RPMI8226 (cell line): ENCODE results near the gene CADM1.

Experiments used
- DNase-seq: peaks from one replicate; pipeline ENCODE4 v3.0.0-alpha.2; 2015

Gene CADM1

DNA sequence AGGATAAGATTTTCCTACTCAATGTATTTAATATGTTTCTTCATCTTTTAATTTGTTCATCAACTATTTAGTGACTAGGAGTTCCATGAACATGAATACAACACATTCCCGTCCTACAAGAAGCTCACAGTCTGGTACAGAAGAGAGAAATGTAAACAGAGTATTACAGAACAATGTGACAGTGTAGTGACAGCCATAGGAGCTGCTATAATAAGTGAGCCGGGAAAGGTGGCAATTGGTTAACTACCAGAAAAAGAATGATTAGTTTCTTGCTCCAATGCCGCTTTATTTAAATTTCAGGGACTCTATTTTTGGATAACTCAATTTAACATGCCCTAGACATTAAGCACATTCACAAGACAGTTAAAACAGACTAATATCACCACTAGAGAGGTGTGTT lies 192.3 kb downstream of the CADM1 start:
- no peak for DNase-seq

- DNase-seq = no peak
Measured at GRCh38 chr11:115306689-115307088, 197.5 kb downstream of the CADM1 start.

DNA sequence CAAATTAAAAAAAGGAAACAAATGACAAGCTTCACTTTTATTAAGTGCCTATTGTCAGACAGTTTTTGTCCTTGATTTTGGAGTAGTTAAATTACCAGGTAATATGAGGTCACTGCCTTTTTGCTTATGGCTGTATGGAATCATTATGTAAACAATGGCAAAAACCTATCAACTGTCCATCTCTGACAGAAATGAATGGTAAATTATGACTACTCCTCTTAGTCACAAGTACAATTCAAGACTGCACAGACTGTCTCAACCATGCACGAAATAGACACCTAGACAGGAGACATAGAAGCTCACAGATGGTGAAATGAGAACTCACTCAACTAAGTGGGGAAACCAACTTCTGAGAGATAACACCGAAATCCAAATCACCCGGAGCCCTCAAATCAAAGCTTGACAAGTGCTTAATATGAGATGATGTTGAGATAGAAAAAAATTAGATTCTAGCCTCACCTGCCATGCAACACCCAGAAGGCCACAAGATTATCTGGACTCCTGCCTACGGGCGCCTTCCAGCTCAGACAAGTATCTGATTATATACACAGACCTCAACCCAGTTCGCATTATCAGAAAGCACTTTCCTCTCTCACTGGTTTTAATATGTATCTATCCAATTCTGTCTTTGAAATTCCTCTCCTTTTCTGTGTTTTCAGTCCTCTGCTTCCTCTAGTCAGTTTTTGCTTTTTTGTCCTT lies 199.3 kb downstream of the CADM1 start:
- no peak for DNase-seq

- no peak for DNase-seq
Measured at GRCh38 chr11:115303929-115304531, 200.2 kb downstream of the CADM1 start.

- DNase-seq = no peak
Measured at GRCh38 chr11:115302946-115303703, 201.1 kb downstream of the CADM1 start.

DNA sequence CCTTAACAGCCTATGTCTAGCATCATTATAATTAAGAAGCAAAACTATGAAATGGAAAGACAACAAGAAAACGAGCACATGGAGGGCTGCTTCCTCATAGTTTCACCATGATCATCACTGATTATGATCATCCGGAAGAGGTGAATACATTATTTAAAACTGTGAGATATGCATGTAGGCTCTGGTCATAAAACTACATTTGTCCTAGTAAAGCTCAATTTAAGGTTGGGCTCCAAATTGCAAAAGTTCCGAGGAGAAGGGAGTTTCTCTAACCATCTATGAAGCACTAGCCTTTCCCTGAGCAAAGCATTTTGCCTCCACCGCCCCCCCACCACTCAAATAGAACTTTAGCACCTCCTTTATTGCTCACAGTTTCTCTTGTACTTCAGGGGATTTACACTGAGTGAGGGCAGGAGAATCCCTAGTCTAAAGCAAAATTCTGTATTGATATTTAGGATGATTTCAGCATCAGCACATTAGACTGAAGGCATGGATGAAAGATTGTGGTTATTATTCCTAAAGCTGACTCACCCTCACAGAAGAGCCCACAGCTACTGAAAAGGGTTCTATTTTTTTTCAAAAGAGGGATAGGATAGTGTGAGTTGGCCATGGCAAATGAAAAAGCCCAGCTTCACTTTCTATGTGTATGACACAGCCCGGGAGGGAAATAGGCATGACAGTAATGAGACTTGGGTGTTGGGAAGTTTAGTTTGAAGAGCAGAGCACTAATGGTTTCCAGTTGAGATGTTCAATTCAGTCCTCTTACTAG lies 203.4 kb downstream of the CADM1 start:
- no peak for DNase-seq

DNA sequence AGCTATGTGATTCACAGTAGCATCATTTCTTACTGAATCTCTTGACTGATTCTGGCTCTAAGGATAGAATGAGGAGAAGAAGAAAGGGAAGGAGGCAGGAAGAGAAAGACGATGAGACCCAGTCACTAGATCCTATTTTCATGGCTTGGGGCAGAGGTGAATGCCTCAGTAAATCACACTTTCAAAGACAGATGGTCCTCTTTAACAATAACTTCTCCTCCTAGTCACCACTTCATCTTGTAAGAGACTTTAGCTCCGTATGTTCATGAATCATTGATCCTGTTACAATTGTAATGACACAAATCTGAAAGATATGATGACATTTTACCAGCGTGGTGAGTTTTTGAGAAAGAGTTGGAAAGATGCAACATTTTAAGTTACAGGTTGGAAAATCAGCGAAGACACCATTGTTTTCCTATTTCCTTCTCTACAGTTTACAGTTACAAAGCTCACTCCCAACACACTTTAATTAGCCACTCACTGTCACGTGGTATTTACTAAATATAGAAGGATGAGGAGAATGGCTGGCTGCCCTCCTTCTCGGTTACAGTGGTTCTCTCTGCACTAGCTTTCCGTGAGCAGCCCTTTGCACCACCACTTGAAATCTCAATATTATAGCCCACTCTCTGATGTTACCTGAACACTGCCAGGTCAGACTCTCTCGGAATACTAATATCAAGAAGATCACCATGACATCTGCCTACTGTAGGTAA lies 205.8 kb downstream of the CADM1 start:
- no peak for DNase-seq

GRCh38 chr11:115297330-115297729 lies 206.9 kb downstream of the CADM1 start:
- no peak for DNase-seq

GRCh38 chr11:115291325-115291724 lies 212.9 kb downstream of the CADM1 start:
- no peak for DNase-seq

DNA sequence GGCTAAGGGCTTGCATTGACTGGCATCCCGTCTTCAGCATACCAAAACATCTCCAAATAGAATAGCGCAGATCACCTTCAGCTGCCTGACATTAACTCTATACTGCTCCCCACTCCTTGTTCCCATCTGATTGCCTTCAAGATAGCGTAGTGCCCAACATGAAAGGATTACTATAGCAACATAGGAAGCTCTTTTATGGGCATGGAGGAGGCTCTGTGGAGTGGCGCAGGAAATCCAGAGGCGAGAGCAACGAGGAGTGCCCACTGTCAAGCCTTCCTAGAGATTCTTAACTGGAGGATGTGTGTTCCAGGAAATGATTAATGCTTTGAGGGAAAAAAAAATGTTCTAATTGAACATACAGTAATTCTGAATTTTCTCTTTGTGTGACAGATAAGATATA lies 213.3 kb downstream of the CADM1 start:
- no peak for DNase-seq

DNA sequence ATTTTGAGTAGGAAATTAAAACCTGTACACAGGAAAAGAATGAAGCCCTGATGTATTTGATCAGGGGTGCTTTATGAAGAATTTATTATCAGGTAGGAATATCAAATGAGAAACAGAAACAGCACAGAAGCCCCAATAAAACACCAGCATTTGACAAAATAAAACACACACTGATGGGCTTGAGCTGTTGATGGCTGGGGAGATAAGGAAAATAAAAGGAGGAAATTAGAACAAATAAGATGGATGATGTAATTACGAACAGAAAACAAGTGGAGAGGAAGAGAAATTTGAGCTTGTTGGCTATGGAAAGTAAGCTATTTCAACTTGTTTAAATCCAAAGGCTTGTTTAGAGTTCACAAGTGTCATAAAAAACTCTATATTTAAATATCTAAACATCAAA lies 213.7 kb downstream of the CADM1 start:
- no peak for DNase-seq

DNA sequence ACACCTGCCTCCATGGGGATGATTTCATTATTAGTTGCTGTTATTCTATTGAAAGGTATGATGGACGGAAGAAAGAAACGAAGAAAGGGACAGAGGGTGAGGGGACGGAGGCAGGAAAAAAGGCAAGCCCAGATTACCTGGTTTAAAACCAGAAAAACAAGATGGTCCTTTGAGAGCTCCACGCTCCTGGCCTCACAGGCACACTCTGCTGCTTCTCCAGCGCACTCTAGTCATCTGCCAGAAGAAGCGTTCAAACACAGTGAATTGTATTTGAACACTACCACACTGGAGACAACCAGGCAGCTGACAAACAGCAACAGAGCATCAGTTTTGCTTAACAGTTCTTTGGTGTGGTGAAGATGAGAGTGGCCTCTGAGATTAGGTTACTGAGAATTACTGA lies 216.9 kb downstream of the CADM1 start:
- no peak for DNase-seq

GRCh38 chr11:115286614-115287013 lies 217.6 kb downstream of the CADM1 start:
- no peak for DNase-seq

GRCh38 chr11:115284773-115285172 lies 219.4 kb downstream of the CADM1 start:
- DNase-seq = no peak

DNA sequence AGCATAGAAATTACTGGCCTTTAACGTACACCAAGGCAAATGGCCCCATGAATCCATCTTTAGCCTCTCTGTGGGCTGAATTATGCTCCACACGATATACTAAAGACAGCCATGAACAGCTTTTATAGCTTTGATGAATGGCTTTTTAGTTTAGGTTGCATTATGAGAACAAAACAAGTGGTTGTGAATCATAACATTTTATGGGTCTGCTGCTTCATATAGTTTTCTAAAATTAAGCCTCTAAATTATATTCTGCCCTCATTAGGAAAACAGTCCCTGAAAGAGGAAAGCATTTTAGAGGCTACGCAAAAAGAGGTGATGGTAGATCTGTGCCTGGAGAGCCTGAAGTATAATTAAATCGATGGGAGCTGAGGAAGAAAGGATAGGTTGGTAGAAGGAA lies 221.3 kb downstream of the CADM1 start:
- no peak for DNase-seq

- no peak for DNase-seq
Measured at GRCh38 chr11:115280775-115281174, 223.4 kb downstream of the CADM1 start.

DNA sequence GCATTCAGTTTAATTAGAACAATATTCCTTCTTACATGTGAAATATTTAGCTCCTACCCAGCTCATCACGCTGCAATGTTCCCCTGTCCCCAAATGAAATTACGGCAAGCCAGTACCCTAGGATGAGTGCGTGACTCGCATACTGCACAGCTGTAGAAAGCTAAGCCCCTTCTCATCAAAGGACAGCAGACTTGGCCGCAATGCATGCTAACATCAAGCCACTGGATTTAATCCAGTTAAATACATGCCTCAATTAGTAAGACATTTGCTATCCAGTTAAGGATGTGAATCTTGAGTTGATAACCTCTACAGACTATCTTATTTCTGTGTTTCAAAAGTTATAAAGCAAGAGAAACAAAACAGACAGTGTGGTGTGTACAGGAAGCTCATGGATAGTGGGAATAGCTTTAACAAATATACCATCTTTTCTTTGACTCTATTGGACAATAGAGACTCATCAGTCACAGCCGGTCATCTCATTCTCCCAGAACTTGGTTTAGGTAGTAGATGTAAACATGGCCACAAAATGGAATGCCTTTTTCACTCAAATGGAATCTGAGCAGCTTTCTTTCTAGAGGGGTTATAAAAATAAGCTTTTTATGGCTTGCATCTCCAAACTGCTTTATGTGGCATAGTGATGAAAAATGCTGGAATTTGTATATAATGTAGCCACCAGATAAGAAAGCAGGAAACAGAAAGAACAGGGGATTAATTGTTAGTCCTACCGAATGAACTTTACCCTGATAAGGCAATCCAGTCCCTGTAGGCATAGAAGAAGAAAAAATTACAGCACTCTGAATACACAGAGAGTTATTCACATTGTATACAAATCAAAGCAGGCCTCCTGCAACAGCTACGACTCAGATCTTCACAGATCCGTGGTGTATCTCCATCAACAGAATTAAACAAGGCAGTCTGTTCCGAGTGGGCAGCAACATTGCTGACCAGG lies 224.1 kb downstream of the CADM1 start:
- DNase-seq = no peak

DNA sequence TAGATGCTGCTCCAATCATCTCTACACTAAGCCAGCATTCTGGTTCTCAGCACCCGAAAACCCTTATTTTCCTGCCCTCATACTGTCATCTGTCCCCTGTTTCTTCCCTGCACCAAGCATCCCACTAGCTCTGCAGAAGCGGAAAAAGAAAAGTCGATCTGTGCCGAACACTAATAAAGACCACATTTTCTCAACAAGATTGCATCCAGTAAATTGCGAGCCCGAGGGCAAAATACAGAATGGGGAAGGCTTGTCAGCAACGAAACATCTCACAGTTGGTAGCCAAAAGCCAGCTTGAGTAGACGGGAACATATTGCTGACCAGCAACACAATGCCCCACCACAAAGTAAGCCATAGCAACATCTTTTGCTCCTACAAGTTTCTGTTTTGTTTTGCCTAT lies 227.4 kb downstream of the CADM1 start:
- no peak for DNase-seq

DNA sequence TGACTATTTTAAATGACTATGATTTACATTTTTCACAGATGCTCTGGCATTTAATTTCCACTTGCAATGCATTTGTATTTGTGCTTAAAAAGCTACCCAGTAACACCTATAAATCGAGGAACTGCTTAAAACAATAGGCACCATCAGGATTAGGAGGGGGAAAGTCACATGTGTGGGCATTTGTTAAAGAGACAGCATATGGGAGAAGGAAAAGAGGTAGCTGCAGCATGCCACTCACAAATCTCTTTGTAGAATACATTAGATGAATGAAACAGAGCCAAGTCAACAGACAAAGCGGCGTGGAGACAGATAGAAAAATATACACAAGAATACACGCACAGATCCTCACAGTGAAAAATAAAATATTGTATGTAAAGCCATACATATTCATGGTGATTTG lies 228.0 kb downstream of the CADM1 start:
- DNase-seq = no peak

DNA sequence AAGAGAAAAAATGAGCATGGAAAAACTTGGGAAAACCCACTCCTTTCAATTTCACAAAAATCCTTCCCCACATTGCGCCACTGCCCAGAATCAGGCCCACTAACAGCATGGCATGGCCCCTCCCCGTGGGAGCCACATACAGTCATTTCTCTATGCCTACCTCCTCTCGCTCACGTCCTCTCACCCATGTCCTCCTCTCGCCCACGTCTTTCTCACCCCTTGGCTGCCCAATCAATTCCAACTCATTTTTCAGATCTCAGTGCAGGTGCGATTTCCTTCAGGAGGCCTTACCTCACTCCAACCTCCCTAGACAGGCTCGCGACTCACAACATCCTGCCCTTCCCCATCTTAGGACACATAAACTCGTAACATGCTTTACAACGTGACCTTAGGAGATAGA lies 229.2 kb downstream of the CADM1 start:
- DNase-seq = no peak

GRCh38 chr11:115272925-115273324 lies 231.3 kb downstream of the CADM1 start:
- DNase-seq = no peak

- DNase-seq = no peak
Measured at GRCh38 chr11:115271643-115272042, 232.6 kb downstream of the CADM1 start.
